H1 (cell line): ENCODE results near the gene SPRING1. TPM values are rescaled to one million over a fixed set of nuclear protein-coding genes. Genes with fewer than 3 reads are reported as not detected.

Experiments used
- CTCF ChIA-PET: fragments of 300-600 bp; sonication (Branson Sonifier 250); formaldehyde crosslinking; loops from one replicate; lab custom pipeline; 2021; ENCODE audit not compliant: partially characterized antibody; lab: Charles Lee
- POLR2A ChIA-PET: fragments of 300-600 bp; sonication (Branson Sonifier 250); formaldehyde crosslinking; loops from one replicate; lab custom pipeline; 2021; ENCODE audit warnings: inconsistent platforms; ENCODE audit not compliant: partially characterized antibody; lab: Charles Lee
- DNase-seq, 2 experiments: peaks; one replicate each; pipeline versions ENCODE4 v3.0.0 to v3.0.0-alpha.2; 2010 to 2022; ENCODE audit warnings: low spot score in 2 of 2, low read depth in 1 of 2, mixed read lengths in 1 of 2
- FAIRE-seq: peaks from 2 replicates; lab custom pipeline; 2011; peaks lifted over from hg19 to GRCh38; lab: Jason Lieb, UNC
- H2AFZ ChIP-seq: 2 replicates; pipeline ENCODE4 v1.8.1; 2012; ENCODE audit warnings: low read length, inconsistent platforms
- H2AK5ac ChIP-seq: 2 replicates; pipeline ENCODE4 v1.6.1; 2013; ENCODE audit warnings: low read depth, low read length
- H2BK120ac ChIP-seq: replicated peaks from 2 replicates; pipeline ENCODE3; 2013; ENCODE audit warnings: low read depth, low read length, inconsistent platforms
- H2BK12ac ChIP-seq: 2 replicates; pipeline ENCODE4 v1.6.1; 2013; ENCODE audit warnings: low read depth, low read length
- H2BK15ac ChIP-seq: 2 replicates; pipeline ENCODE4 v1.6.1; 2013; ENCODE audit warnings: low read length
- H2BK20ac ChIP-seq: 2 replicates; pipeline ENCODE4 v1.6.1; 2013; ENCODE audit warnings: low read length
- H2BK5ac ChIP-seq: 2 replicates; pipeline ENCODE4 v1.6.1; 2013; ENCODE audit warnings: low read depth, low read length
- H3K14ac ChIP-seq: 2 replicates; pipeline ENCODE4 v1.6.1; 2013; ENCODE audit warnings: inconsistent platforms; ENCODE audit not compliant: insufficient read length
- H3K18ac ChIP-seq: 2 replicates; pipeline ENCODE4 v1.6.1; 2013; ENCODE audit warnings: low read length; ENCODE audit errors: extremely low read depth
- H3K23ac ChIP-seq: 2 replicates; pipeline ENCODE4 v1.6.1; 2013; ENCODE audit warnings: inconsistent platforms; ENCODE audit not compliant: insufficient read length
- H3K23me2 ChIP-seq: 2 replicates; pipeline ENCODE4 v1.6.1; 2013; ENCODE audit warnings: low read depth, low read length
- H3K27ac ChIP-seq: 2 replicates; pipeline ENCODE4 v1.6.1; 2011; ENCODE audit warnings: low read depth, low read length, inconsistent platforms
- H3K27me3 ChIP-seq, 4 experiments: replicated peaks in 1 of 4; 1 replicate in 1 of 4; 2 replicates in 3 of 4; pipeline versions ENCODE4 v1.6.1 to v1.8.1; 2011 to 2013; ENCODE audit warnings: low read length in 3 of 4, mild to moderate bottlenecking in 3 of 4, inconsistent platforms in 2 of 4, mixed read lengths in 2 of 4, moderate library complexity in 1 of 4; ENCODE audit not compliant: control insufficient read depth in 3 of 4, insufficient read depth in 3 of 4; ENCODE audit errors: extremely low read depth in 1 of 4
- H3K36me3 ChIP-seq, 4 experiments: 2 replicates each; pipeline versions ENCODE4 v1.6.1 to v1.8.1; 2011 to 2013; ENCODE audit warnings: mild to moderate bottlenecking in 4 of 4, low read length in 3 of 4, moderate library complexity in 2 of 4, control low read depth in 1 of 4, inconsistent platforms in 1 of 4; ENCODE audit not compliant: insufficient read depth in 4 of 4, control insufficient read depth in 2 of 4
- H3K4ac ChIP-seq: replicated peaks from 2 replicates; pipeline ENCODE3; 2013; ENCODE audit warnings: low read length, low read depth, mixed read lengths, inconsistent platforms; ENCODE audit not compliant: insufficient read length
- H3K4me1 ChIP-seq, 4 experiments: replicated peaks in 1 of 4; 1 replicate in 1 of 4; 2 replicates in 3 of 4; pipeline versions ENCODE4 v1.6.1 to v1.8.1; 2011 to 2013; ENCODE audit warnings: low read length in 3 of 4, inconsistent platforms in 2 of 4, mixed read lengths in 1 of 4; ENCODE audit not compliant: insufficient read depth in 4 of 4, control insufficient read depth in 3 of 4
- H3K4me2 ChIP-seq, 2 experiments: 2 replicates each; pipeline versions ENCODE4 v1.6.1 to v1.8.1; 2011 to 2013; ENCODE audit warnings: low read depth in 2 of 2, low read length in 2 of 2, control low read depth in 1 of 2, inconsistent platforms in 1 of 2, mild to moderate bottlenecking in 1 of 2; ENCODE audit not compliant: insufficient read depth in 1 of 2
- H3K4me3 ChIP-seq, 4 experiments: fragments of 200-600, 300-600 bp in 1 of 4; sonication (generic), shearing (Covaris generic), sonication (Bioruptor Twin) in 1 of 4; 2 replicates each; pipeline versions ENCODE4 v1.5.1 to v1.8.1; 2011 to 2016; ENCODE audit warnings: low read length in 4 of 4, low read depth in 3 of 4, control low read depth in 2 of 4, inconsistent platforms in 2 of 4, mild to moderate bottlenecking in 2 of 4, mixed read lengths in 1 of 4, moderate library complexity in 1 of 4; ENCODE audit not compliant: insufficient read depth in 2 of 4; ENCODE audit errors: extremely low read depth in 1 of 4
- H3K56ac ChIP-seq: replicated peaks from 2 replicates; pipeline ENCODE3; 2013; ENCODE audit warnings: low read depth, mild to moderate bottlenecking, mixed read lengths, low read length, inconsistent platforms; ENCODE audit not compliant: insufficient read length
- H3K79me1 ChIP-seq: 2 replicates; pipeline ENCODE4 v1.6.1; 2013; ENCODE audit warnings: low read depth, low read length, control low read depth
- H3K79me2 ChIP-seq, 2 experiments: 2 replicates each; pipeline versions ENCODE4 v1.6.1 to v1.8.1; 2012 to 2013; ENCODE audit warnings: low read length in 2 of 2, mild to moderate bottlenecking in 2 of 2, inconsistent platforms in 1 of 2; ENCODE audit not compliant: insufficient read depth in 2 of 2, control insufficient read depth in 1 of 2
- H3K9ac ChIP-seq, 4 experiments: replicated peaks in 1 of 4; 1 replicate in 1 of 4; 2 replicates in 3 of 4; pipeline versions ENCODE4 v1.6.1 to v1.8.1; 2011 to 2013; ENCODE audit warnings: low read depth in 3 of 4, low read length in 3 of 4, control low read depth in 2 of 4, mild to moderate bottlenecking in 2 of 4, moderate library complexity in 2 of 4, inconsistent platforms in 1 of 4; ENCODE audit errors: extremely low read depth in 1 of 4
- H3K9me3 ChIP-seq, 2 experiments: 2 replicates each; pipeline versions ENCODE4 v1.6.1 to v1.8.1; 2012 to 2013; ENCODE audit warnings: mild to moderate bottlenecking in 2 of 2, moderate library complexity in 2 of 2, control low read depth in 1 of 2, inconsistent platforms in 1 of 2, low read depth in 1 of 2, low read length in 1 of 2, mixed read lengths in 1 of 2; ENCODE audit not compliant: insufficient read depth in 2 of 2
- H4K20me1 ChIP-seq, 2 experiments: replicated peaks in 1 of 2; 2 replicates each; pipeline versions ENCODE3 to v1.8.1; 2011 to 2013; ENCODE audit warnings: inconsistent platforms in 2 of 2, low read length in 2 of 2, mild to moderate bottlenecking in 1 of 2; ENCODE audit not compliant: insufficient read depth in 2 of 2, control insufficient read depth in 1 of 2
- H4K5ac ChIP-seq: 2 replicates; pipeline ENCODE4 v1.6.1; 2013; ENCODE audit warnings: low read length, low read depth, mixed read lengths, inconsistent platforms; ENCODE audit not compliant: insufficient read length
- H4K8ac ChIP-seq: 2 replicates; pipeline ENCODE4 v1.8.0; 2013; ENCODE audit warnings: mild to moderate bottlenecking, moderate library complexity, low read length, inconsistent platforms; ENCODE audit not compliant: insufficient read depth; ENCODE audit errors: extremely low read depth
- H4K91ac ChIP-seq: replicated peaks from 2 replicates; pipeline ENCODE3; 2013; ENCODE audit warnings: low read length, mixed read lengths, inconsistent platforms; ENCODE audit not compliant: insufficient read length
- GTF2F1 ChIP-seq: IDR thresholded peaks from 2 replicates; pipeline ENCODE4 v1.6.1; 2012; ENCODE audit warnings: low read depth, low read length, improper control_type of control experiment, borderline replicate concordance
- SAP30 ChIP-seq: fragments of 300-600 bp; sonication (generic); IDR thresholded peaks from 2 replicates; pipeline ENCODE4 v1.7.1; 2012; ENCODE audit warnings: low read length, moderate library complexity, mild to moderate bottlenecking, inconsistent platforms; ENCODE audit not compliant: insufficient read depth, insufficient replicate concordance
- SIRT6 ChIP-seq: IDR thresholded peaks from one replicate; pipeline ENCODE4 v1.7.1; 2012; ENCODE audit warnings: low read length, inconsistent platforms
- TBP ChIP-seq: IDR thresholded peaks from 2 replicates; pipeline ENCODE4 v1.6.1; 2011; ENCODE audit warnings: low read depth, low read length, improper control_type of control experiment
- WGBS, 2 experiments: shearing (Covaris generic) in 1 of 2; methylation state at CpG; one replicate each; pipeline versions ENCODE4 v1.1.6 to v1.1.7; 2013 to 2015; ENCODE audit warnings: low lambda C conversion rate in 2 of 2, mixed read lengths in 2 of 2, inconsistent platforms in 1 of 2, low coverage in 1 of 2, missing lambda C conversion rate in 1 of 2; ENCODE audit not compliant: insufficient replicate concordance in 2 of 2, insufficient coverage in 1 of 2, insufficient read length in 1 of 2; ENCODE audit errors: extremely low coverage in 1 of 2, missing lambda C conversion rate in 1 of 2; 5-methylcytosine and 5-hydroxymethylcytosine counted together
- polyA plus RNA-seq, 7 experiments: library from polyadenylated mRNA; depleted of rRNA in 3 of 7; stranded (reverse) in 5 of 7; unstranded in 2 of 7; fragments of >200 nt in 5 of 7; fragments of 200-250 nt in 2 of 7; gene quantifications; 1 replicate in 5 of 7; 2 replicates in 1 of 7; 4 replicates in 1 of 7; pipeline versions ENCODE4 v1.2.1 to v1.2.3, GENCODE V29; 2011 to 2013; ENCODE audit warnings: missing spikeins in 2 of 7, mixed read lengths in 2 of 7
- total RNA-seq: library from RNA; stranded (reverse); fragmentation: NEBNext Ultra II Directional; extraction: Animal tissue kit (Norgen Biotek cat#: 25700); gene quantifications from 2 replicates; pipeline ENCODE4 v1.2.1, GENCODE V29; 2021

Gene SPRING1
- total and polyA plus RNA-seq, 2 of the 8 experiments (the other 6 are each of a cell fraction or from before 2014, with no cell fraction given), result 14.3 to 46.5 TPM

- H2AK5ac ChIP-seq, result no peak overlapping the region
- CTCF ChIA-PET, result interaction anchor here (1.2 to 3.9 kb wide), 3 partner anchors 10 to 21 kb away, joined by 4 to 15 read pairs (median 8); no protein-coding TSS in a partner anchor
Measured at GRCh38 chr12:116718655-116719454, 19.0 kb downstream of the SPRING1 start.

More at GRCh38 chr12:116718655-116719454, 19.0 kb downstream of the SPRING1 start:
- no peak overlapping the region for H4K8ac ChIP-seq
- no peaks in the 10 kb centered on the region for H3K79me1 ChIP-seq
- H3K27me3 ChIP-seq, result no peaks in the 10 kb centered on the region
- no peak overlapping the region for H3K4ac ChIP-seq
- H3K9ac ChIP-seq, result no peak overlapping the region
- no peak overlapping the region for H2BK12ac ChIP-seq
- H3K79me2 ChIP-seq, result 0 out of 4 replicates have a peak, but pooled peaks cover 0 to 2% of the 10 kb centered on the region in 2 experiments
- no peak for DNase-seq
- H3K4me2 ChIP-seq, result no peak overlapping the region
- H3K56ac ChIP-seq, result no peak overlapping the region
- H2AFZ ChIP-seq, result no peak overlapping the region
- H3K4me1 ChIP-seq, result peaks cover 0 to 8% (median 1%) of the 10 kb centered on the region in 4 experiments; a peak in 2 of 7 replicates
- no peak overlapping the region for H3K14ac ChIP-seq
- H3K23me2 ChIP-seq, result no peaks in the 10 kb centered on the region
- no peak overlapping the region for H3K27ac ChIP-seq
- H3K36me3 ChIP-seq, result peaks cover 7 to 45% (median 8%) of the 10 kb centered on the region in 4 experiments; a peak in 7 of 8 replicates
- FAIRE-seq, result no peak
- peaks cover 7% of the 10 kb centered on the region in 2 experiments for H4K20me1 ChIP-seq
- H4K91ac ChIP-seq, result no peak overlapping the region
- no peak overlapping the region for H3K23ac ChIP-seq
- no peak overlapping the region for H2BK15ac ChIP-seq
- H3K18ac ChIP-seq, result no peak overlapping the region
- H3K9me3 ChIP-seq, result no peaks in the 10 kb centered on the region
- TF ChIP-seq TBP, result no peak
- TF ChIP-seq SIRT6, result no peak
- TF ChIP-seq SAP30, result no peak
- no peak for TF ChIP-seq GTF2F1
- 84% methylated on average over 10 of the region's 10 CpGs; no CpG with 5 or more reads in 1 of the 2 experiments for WGBS, 2 experiments
- H4K5ac ChIP-seq, result no peak overlapping the region
- no peak overlapping the region; the same call in 1 of the 2 replicates for H2BK5ac ChIP-seq
- POLR2A ChIA-PET, result interaction anchor here (1.3 to 2.0 kb wide), 2 partner anchors 10 to 19 kb away, joined by 4 to 9 read pairs; partner anchors contain the start of genes RNFT2 and SPRING1
- no peak overlapping the region for H2BK120ac ChIP-seq
- H2BK20ac ChIP-seq, result no peak overlapping the region
- H3K4me3 ChIP-seq, result no peak overlapping the region
